SK-N-SH (cell line): ENCODE data around the gene ANKS6.

Experiments
- CTCF ChIP-seq: fragments of 200-600 bp; sonication (generic); IDR thresholded peaks from 2 replicates; pipeline ENCODE4 v1.6.1; 2017; ENCODE audit warnings: antibody characterized with exemption, mild to moderate bottlenecking, moderate library complexity
- ELF1 ChIP-seq: IDR thresholded peaks from 2 replicates; pipeline ENCODE4 v1.4.0; 2012
- EP300 ChIP-seq, 2 experiments: IDR thresholded peaks; 2 replicates each; pipeline versions ENCODE4 v1.4.0 to v1.6.1; 2012; ENCODE audit warnings: borderline replicate concordance in 1 of 2, low read depth in 1 of 2, low read length in 1 of 2
- EZH2phosphoT487 ChIP-seq: fragments of 200-600 bp; sonication (generic); IDR thresholded peaks from 2 replicates; pipeline ENCODE4 v1.6.1; 2017; ENCODE audit warnings: low read depth, mixed run types, mild to moderate bottlenecking, antibody characterized with exemption, moderate library complexity, borderline replicate concordance
- MAX ChIP-seq: IDR thresholded peaks from 2 replicates; pipeline ENCODE4 v1.4.0; 2012; ENCODE audit warnings: low read depth
- RCOR1 ChIP-seq: fragments of 150-350 bp; IDR thresholded peaks from 2 replicates; pipeline ENCODE4 v1.6.1; 2017; ENCODE audit warnings: antibody characterized with exemption, low read length
- SIN3A ChIP-seq: IDR thresholded peaks from 2 replicates; pipeline ENCODE4 v1.6.1; 2012; ENCODE audit warnings: low read depth, mild to moderate bottlenecking, low read length, moderate library complexity, borderline replicate concordance
- USF1 ChIP-seq: IDR thresholded peaks from 2 replicates; pipeline ENCODE4 v1.4.0; 2012; ENCODE audit warnings: low read depth, borderline replicate concordance

- TF ChIP-seq CTCF (no peak), EP300 (IDR thresholded peaks at IDR 0.05; ENCODE audit: borderline replicate concordance in 1 of 2, low read depth in 1 of 2, low read length in 1 of 2) (no peak), MAX (no peak), USF1 (no peak), EZH2phosphoT487 (no peak), ELF1 (no peak), SIN3A (no peak), RCOR1 (no peak)
Observed at GRCh38 chr9:98686961-98687855, 109.1 kb downstream of the ANKS6 start.
